RPMI7951 (cell line): ENCODE results near the gene CCNC. TPM values are rescaled to one million over a fixed set of nuclear protein-coding genes. Genes with fewer than 3 reads are reported as not detected.

Experiments
- DNase-seq: peaks from one replicate; pipeline ENCODE4 v3.0.0-alpha.2; 2012; ENCODE audit warnings: low read depth
- total RNA-seq: library from RNA; depleted of rRNA; stranded (reverse); fragments of >200 nt; shearing (Covaris generic); gene quantifications from 2 replicates; pipeline ENCODE4 v1.2.3, GENCODE V29; 2014; rRNA removed

CCNC gene
- total RNA-seq, 1 experiment from 2014 or later: 138 TPM

GRCh38 chr6:99548706-99549105 is 19.8 kb downstream of the CCNC start:
- no peak for DNase-seq

DNA sequence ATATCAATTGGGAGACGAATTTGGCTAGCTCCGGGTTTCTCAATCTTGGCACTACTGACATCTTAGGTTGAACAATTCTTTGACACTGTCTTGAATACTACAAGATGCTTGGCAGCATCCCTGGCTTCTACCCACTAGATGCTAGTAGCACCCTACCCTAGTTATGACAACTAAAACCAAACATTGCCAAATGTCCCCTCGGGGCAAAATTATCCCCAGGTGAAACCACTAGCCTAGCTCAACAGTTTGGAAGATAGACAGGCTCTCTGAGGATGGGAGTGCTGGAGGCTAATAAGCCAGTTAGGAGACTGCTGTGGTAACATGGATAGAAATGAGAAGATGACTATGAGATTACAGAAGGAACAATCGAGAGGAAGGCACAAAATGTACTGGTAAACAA is 20.9 kb downstream of the CCNC start:
- DNase-seq: no peak

DNA sequence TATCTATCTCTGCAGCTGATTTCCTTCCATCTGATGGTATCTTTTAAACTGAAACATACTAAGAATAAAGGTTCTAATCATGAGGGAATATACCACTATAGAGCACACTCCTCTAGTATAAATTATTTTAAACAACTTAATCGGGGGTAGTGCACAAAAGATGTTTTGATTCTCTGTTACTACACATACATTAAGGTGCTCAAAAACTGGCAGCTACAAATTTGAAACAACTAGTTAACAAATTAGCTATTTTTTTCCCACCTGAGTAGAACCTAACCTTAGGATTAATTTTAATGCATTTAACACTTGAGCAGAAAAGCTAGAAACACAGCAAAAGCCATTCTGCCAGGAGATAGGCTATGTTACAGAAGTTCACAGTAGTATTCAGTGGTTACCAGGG is 23.0 kb downstream of the CCNC start:
- no peak for DNase-seq

GRCh38 chr6:99543968-99544367 is 24.5 kb downstream of the CCNC start:
- no peak for DNase-seq

DNA sequence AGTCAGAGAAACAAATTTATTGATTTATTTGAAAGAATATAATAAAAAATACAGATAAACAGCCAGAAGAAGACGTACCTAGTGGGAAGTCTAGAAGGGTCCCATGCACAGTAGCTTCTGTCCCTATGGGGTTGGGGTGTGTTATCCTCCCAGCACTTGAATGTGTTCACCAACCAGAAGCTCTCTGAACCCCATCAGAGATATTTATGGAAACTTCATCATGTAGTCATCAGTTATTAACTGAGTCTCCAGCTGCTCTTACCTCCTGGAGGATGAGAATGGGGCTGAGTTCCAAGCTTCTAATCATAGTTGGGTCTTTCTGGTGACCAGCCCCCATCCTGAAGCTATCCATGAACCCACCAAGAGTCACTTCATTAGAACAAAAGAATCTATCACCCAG is 37.8 kb downstream of the CCNC start:
- no peak for DNase-seq

- peak; percentile 47 for DNase-seq
These were observed 45.9 kb downstream of the CCNC start for GRCh38 chr6:99522531-99522930.

- DNase-seq: peak; percentile 31
These were observed 46.8 kb downstream of the CCNC start for GRCh38 chr6:99521633-99522151.

DNA sequence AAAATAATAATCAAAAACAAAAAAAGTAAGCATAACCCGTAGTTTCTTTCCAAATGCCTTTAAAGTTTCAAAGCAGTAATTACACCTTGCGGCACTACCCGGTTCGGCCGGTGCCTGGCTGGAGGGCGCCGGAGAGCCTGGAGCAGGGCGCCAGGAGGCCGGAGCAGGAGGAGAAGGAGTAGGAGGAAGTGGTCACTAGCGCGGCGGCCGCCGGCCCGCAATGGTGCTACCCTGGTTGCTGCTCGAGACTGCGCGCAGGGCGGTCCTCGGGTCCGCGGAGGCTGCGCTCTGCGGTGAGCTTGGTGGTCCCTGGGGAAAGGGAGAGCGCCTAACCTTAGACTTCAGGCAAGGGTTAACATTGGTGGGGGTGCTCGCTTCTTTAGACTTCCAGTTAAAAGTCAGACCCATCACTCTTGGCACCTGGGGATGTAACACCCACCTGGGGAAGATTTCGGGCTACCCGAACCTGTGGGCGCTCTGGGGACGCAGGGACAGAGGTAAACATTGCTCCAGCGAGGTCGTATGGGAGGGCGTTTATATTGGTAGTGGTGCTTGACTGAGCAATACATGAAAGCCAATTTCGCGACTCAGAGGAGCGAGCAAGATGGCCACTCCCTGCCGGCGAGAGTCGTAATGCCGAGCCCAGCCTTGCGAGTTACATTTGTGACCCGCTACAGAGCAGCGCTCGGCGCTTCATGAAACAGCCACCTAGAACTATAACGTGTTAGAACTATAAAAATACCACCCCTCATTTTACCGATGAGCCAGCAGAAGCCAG is 47.4 kb downstream of the CCNC start:
- peak; percentile 82 for DNase-seq

- no peak for DNase-seq
These were observed 49.0 kb downstream of the CCNC start for GRCh38 chr6:99519446-99519845.

DNA sequence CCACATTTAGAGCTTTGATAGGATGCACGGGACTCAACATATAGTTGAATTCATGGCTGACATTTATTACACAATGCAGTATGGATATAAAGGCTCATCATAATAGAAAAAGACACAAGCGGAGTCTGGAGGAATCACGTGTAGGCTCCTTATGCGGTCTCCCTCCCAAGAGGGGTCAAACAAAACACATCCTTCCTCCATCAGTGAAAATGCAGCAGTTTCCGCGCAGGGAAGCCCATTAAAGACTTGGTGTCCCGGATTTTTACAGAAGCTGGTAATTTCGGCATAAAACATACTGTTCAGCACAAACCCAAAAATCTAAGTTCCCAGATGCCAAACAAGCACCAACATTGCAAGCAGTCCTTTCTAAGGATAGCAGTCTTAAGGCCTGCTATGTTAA is 54.4 kb downstream of the CCNC start:
- DNase-seq: peak; percentile 22

GRCh38 chr6:99512033-99512432 is 56.4 kb downstream of the CCNC start:
- DNase-seq: no peak

GRCh38 chr6:99507648-99508047 is 60.8 kb downstream of the CCNC start:
- no peak for DNase-seq

GRCh38 chr6:99501762-99502161 is 66.7 kb downstream of the CCNC start:
- DNase-seq: peak; percentile 43

DNA sequence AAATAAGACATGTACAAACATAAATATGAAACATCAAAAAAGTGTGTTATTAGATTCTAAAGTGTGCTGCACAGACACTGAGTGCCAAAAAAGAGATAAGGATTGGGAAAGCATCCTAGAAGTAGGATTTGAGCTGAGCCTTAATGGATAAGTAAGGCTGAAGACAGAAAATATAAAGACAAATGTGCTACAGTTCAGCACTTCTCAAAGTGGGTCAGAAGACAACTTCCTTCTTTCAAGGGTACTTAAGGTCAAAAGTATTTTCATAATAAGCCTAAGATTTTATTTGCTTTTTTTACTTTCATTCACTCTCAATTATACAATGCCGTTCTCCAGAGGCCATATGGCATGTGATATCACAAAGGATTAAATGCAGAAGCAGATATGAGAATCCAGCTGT is 70.0 kb downstream of the CCNC start:
- no peak for DNase-seq

- DNase-seq: no peak
These were observed 73.0 kb downstream of the CCNC start for GRCh38 chr6:99495466-99495865.

Other genes starting within 250 kb of the CCNC start
- gene FAXC, start 219.0 kb downstream of the CCNC start, total RNA-seq: 1.8 and 4.3 TPM in 2 replicates
- 20.0 and 22.3 TPM in 2 replicates for gene COQ3, start 174.5 kb downstream of the CCNC start, total RNA-seq
- 63.8 and 65.1 TPM in 2 replicates for gene PNISR, start 143.4 kb downstream of the CCNC start, total RNA-seq
- 11.4 and 13.1 TPM in 2 replicates for gene USP45, start 53.2 kb downstream of the CCNC start, total RNA-seq
- gene PRDM13, start 38.2 kb upstream of the CCNC start, total RNA-seq: under 0.01 TPM in 1 of 2 replicates, not detected in the other